RKO (cell line): ENCODE data around the gene MISP3.
"Not testable (repeated sequence)": the region's sequence is repeated elsewhere in the genome, so short reads cannot be mapped to it uniquely, and the experiment has no call there.

Source experiments
- DNase-seq: peaks from one replicate; pipeline ENCODE4 v3.0.0-alpha.2; 2016; ENCODE audit warnings: low spot score

The MISP3 gene

DNA sequence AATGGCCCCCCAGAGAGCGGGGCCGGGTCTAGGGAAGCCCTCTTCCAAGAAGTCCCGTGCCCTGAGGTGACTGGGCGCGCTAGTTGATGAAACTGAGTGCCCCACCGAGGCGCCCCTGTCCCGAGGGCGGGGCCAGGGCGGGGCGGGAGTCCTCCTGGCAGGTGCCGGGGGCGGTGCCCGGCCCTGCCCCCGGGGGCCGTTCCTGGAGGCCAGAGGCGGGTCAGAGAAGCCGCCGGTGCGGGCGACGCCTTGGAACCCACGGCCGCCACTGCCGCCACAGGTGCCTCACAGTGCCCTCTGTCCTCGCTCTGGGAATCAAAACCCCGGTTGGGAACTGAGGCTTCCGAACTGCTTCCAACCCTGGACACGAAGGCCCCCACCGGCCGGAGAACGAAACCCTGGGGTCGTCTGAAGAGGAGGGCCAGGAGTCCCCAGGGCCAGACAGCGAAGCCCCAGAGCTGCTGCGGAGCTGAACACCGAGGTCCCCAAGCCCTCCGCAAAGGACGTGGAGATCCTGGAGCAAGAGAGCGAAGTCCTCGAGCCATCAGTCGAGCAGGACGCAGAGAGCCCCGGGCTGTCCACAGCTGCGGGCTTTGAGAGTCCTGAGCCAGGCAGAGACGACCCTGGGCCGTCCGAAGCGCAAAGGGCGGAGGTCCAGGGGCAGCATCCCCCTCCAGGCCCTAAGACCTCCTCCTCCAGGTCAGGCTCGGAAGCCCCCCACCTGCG, at the start of gene MISP3:
MISP3 (plus strand) TSS at position 252 of the 726 bp plus-strand sequence. CDS start 524 bp downstream, outside the sequence.
- DNase-seq: no peak

DNA sequence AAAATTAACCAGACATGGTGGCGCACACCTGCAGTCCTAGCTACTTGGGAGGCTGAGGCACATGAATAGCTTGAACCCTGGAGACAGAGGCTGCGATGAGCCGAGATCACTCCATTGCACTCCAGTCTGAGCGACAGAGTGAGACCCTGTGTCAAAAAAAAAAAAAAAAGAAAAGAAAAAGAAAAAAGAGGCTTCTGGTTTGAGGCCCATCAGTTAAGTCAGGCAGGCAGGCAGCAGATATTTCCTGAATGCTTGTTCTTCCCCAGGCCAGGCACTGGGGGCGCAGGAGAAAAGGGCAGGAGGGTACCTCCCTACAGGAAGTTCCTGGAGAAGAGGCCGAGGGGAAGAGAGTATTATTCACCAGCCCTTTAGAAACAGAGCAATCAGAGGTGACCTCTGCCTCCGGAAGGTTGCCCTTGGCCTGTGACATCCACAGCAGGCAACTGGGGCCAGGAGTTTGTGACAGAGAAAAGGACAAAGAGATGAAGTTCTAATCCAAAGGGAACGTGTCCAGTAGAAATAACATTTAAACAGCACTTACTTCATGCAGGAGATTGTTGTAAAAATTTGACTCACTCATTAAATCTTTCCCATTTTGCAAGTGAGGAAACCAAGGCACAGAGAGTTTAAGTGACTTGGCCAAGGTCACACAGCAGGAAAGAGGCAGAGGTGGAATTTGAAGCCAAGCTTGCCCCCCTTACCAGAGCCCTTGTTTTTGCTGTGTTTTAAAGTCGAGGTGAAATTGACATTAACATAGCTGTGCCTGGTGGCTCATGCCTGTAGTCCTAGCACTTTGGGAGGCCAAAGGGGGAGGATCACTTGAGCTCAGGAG, 49.0 kb upstream of the MISP3 start:
- peak; percentile 89 for DNase-seq

DNA sequence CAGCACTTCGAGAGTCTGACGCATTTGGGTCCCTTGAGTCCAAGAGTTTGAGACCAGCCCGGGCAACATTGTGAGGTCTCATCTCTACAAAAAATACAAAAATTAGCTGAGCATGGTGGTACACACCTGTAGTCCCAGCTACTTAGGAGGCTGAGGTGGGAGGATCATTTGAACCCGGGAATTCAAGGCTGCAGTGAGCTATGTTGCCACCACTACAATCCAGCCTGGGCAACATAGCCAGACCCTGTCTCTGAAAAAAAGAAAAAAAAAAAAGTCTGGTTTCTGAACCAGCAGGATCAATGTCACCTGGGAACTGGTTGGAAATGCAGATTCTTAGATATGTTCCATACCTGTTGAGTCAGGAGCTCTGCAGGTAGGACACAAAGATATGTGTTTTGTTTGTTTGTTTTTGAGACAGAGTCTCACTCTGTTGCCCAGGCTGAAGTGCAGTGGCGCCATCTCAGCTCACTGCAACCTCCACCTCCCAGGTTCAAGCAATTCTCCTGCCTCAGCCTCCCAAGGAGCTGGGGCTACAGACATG, 45.9 kb upstream of the MISP3 start:
- not testable (repeated sequence) for DNase-seq

DNA sequence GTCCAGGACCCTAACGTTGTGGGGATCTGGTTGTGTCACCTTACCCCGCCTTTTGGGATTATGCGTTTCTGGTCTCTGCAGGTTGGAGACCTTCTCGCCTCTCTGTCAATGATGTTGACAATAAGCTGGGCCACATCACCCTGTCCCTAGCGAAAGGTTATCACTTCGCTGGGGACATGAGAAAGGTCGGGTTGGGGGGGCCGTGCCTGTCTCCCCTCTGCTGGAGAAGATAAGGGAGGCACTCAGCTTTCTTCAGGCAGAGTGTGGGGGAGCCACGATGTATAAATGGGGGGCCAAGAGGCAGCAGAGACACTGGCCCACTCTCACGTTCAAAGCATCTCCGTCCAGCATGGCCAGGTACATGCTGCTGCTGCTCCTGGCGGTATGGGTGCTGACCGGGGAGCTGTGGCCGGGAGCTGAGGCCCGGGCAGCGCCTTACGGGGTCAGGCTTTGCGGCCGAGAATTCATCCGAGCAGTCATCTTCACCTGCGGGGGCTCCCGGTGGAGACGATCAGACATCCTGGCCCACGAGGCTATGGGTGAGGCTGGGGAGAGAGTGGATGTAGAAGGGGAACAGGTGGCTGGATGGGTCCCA, 44.6 kb upstream of the MISP3 start, which contains the start of gene RLN3:
RLN3 (plus strand) TSS at position 293 of the 595 bp plus-strand sequence; CDS start at position 350, 57 bp downstream.
- DNase-seq: no peak

DNA sequence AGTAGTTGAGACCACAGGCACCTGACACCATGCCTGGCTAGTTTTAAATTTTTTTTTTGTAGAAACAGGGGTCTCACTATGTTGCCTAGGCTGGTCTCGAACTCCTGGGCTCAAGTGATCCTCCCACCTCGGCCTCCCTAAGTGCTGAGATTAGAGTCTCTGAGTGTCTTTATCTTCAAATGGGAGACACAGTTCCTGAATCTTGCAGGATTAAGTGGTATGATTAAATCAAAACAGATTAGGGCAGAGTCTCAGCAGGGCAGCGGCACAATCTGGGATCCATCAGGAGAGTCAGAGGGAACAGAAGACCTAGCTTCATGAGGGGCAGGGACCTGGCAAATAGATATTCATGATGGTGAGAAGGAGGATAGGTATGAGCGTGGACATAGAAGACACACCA, 43.7 kb upstream of the MISP3 start:
- no peak for DNase-seq

DNA sequence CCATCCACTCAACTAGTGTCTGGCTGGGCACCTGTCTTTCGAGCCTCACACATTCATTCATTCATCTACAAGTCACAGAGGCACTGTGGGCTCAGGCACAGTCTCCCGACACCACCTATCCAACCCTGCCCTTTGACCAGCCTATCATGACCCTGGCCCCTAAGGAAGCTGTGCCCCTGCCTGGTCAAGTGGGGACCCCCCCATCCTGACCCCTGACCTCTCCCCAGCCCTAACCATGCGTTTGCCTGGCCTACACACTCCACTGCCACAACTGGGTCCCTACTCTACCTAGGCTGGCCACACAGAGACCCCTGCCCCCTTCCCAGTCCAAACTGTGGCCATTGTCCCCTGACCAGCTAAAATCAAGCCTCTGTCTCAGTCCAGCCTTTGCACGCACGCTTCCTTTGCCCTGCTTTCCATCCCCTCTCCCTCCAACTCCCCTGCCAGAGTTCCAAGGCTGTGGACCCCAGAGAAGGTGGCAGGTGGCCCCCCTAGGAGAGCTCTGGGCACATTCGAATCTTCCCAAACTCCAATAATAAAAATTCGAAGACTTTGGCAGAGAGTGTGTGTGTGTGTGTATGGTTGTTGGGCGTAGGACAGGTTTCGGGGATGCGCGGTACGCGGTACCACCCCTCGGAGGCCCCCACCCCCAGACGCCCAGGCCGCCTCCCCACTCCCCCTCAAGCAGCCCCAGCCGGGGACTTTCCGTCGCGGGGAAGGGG, 41.4 kb upstream of the MISP3 start:
- DNase-seq: no peak

DNA sequence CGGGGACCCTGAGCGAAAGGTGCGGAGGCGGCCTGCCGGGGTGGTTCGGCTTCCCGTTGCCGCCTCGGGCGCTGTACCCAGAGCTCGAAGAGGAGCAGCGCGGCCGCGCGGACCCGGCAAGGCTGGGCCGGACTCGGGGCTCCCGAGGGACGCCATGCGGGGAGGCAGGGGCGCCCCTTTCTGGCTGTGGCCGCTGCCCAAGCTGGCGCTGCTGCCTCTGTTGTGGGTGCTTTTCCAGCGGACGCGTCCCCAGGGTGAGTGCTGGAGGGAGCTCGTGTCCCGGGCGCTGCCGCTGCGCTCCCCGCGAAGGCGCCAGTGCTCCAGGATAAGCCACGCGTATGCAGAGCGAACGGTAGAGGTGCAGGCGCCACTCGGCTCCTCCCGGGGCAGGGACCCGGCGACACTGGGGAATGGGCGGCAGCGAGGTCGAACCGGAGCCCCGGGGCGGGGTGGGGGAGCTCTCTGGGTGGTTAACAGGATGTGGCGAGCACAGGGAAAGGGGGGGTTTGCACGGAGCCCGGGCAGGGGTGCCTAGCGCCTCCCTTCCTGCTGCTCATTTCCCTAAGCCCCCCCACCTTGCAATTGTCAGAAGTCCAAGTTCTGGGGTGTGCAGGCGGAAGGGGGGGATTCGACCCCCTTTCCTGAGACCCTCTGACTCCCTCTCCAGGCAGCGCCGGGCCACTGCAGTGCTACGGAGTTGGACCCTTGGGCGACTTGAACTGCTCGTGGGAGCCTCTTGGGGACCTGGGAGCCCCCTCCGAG, 40.7 kb upstream of the MISP3 start, which contains the start of gene IL27RA:
IL27RA (plus strand) TSS at position 44 of the 762 bp plus-strand sequence; CDS start at position 155, 111 bp downstream.
- DNase-seq: peak; percentile 85

DNA sequence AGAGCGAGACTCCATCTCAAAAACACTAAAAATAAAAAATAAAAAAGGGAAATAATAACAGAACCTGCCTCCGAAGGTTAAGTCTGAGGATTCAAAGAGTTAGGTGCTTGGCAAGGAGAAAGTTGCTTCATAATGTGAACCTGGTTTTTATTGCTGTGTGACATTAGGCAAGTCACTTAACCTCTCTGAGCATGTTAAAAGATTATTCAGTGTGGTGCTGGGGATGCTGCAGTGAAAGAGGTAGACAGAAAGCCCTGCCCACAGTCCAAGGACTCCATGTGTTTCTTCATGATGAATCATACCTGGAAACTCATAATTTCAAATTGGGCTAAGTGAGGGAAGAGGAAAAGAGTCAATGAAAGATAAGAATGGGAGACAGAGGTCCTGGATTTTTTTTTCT, 38.6 kb upstream of the MISP3 start:
- DNase-seq: peak; percentile 37

DNA sequence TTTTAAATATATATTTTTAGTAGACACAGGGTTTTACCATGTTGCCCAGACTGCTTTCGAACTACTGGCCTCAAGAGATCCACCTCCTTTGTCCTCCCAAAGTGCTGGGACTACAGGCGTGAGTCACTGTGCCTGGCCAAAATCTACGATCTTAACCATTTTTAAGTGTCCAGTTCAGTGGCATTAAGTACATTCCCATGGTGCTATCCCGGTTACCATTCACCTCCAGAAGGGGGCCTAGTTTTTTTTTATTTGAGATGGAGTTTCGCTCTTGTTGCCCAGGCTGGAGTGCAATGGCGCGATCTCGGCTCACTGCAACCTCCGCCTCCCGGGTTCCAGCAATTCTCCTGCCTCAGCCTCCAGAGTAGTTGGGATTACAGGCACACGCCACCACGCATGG, 37.4 kb upstream of the MISP3 start:
- peak; percentile 53 for DNase-seq

DNA sequence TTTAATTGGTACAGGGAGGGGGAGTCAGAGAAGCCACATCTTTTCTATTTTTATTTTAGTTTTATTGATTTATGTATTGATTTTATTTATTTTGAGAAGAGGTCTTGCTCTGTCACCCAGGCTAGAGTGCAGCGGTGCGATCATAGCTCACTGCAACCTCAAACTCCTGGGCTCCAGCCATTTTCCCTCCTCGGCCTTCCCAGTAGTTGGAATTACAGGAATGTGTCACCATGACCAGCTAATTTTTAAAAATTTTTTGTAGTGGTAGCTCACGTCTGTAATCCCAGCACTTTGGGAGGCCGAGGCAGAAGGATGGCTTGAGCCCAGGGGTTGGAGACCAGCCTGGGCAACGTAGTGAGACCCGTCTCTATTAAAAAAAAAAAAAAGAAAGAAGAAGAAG, 36.9 kb upstream of the MISP3 start:
- DNase-seq: no peak

DNA sequence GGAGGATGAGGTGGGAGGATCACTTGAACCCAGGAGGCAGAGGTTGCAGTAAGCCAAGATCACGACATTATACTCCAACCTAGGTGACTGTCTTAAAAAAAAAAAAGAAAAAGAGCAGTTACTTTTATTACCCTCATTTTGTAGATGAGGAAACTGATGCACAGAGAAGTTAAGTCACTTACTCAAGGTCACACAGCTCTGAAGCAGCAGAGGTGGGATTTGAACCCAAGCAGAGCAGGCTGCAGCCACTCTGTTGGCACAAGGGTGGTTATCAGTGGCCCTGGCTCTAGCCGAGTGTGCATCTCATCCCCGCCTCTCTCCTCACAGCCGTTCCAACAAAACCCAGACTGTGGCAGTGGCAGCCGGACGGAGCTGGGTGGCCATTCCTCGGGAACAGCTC, 33.4 kb upstream of the MISP3 start:
- DNase-seq: no peak

DNA sequence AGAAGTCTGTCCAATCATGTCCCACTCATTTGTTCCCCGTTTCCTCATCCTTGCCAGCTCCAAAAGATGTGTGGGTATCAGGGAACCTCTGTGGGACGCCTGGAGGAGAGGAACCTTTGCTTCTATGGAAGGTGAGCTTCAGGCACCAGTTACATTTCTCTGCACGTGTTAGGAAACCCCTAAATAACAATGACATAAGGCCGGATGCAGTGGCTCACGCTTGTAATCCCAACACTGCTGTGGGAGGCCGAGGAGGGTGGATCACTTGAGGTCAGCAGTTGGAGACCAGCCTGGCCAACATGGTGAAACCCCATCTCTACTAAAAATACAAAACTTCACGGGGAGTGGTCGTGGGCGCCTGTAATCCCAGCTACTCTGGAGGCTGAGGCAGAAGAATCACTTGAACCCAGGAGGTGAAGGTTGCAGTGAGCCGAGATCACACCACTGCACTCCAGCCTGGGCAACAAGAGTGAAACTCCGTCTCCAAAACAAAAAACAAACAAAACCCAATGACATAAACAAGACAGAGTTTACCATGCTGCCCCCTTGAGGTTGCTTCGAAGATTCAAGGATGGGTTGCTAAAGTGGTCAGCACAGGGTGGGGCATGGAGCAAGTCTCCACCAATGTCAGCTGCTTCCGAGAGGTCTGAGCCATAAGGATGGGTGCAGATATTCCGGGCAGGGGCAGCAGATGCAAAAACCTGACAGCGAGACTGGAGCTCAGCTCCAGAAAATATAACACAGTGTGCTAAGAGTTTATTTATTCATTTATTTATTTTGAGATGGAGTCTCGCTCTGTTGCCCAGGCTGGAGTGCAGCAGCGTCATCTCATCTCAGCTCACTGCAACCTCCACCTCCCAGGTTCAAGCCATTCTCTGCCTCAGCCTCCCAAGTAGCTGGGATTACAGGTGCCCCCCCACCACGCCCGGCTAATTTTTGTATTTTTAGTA, 29.7 kb upstream of the MISP3 start:
- DNase-seq: peak; percentile 67

DNA sequence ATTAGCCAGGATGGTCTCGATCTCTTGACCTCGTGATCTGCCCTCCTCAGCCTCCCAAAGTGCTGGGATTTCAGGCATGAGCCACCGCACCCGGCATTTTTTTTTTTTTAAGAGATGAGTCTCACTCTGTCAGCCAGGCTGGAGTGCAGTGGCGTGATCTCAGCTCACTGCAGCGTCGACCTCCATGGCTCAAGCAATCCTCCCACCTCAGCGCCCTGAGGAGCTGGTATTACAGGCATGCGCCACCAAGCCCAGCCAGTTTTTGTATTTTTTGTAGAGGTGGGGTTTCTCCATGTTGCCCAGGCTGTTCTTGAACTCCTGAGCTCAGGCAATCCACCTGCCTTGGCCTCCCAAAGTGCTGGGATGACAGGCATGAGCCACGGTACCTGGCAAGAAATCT, 24.7 kb upstream of the MISP3 start:
- DNase-seq: not testable (repeated sequence)

DNA sequence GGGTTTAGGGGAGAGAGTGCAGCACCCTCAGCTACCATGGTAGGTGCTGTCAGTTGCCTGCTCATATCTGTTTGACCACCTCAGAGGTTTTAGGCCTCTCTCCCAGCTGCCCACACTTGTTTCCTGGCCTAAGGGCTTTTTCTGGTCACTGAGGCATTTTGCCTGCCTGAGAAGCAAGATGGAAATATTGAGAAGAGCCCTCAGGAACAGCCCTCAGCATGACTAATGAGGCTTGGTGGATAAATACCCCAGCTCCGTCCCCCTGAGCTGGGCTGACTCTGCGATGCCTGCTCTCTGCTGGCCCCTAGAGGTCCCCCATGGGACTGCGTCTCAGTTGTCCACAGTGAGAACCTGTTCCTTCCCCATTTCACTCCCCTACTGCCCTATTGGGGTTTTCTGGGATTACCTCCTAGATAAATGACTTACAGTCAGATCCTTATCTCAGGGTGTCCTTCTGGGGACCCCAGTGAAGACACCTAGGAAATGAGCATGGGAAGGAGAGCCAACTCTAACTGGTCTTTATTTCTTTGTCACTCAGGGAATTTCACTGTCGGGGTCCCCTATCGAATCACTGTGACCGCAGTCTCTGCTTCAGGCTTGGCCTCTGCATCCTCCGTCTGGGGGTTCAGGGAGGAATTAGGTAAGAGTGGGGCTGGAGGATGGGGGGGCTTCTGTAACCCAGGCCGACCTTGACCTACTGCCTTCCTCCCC, 24.0 kb upstream of the MISP3 start:
- peak; percentile 70 for DNase-seq

DNA sequence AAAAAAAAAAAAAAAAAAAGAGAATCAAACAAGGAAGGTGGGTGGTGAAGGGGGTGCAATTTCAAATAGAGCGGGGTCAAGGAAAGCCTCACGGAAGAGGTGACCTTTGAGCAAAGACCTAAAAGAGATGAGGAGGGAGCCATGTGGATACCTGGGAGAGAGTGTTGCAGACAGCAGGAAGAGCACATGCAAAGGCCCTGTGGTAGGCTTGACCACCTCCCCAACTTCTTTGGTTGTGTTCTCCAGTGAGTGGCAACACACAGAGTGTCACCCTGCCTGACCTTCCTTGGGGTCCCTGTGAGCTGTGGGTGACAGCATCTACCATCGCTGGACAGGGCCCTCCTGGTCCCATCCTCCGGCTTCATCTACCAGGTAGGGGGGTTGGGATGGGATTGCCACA, 22.1 kb upstream of the MISP3 start:
- DNase-seq: no peak

DNA sequence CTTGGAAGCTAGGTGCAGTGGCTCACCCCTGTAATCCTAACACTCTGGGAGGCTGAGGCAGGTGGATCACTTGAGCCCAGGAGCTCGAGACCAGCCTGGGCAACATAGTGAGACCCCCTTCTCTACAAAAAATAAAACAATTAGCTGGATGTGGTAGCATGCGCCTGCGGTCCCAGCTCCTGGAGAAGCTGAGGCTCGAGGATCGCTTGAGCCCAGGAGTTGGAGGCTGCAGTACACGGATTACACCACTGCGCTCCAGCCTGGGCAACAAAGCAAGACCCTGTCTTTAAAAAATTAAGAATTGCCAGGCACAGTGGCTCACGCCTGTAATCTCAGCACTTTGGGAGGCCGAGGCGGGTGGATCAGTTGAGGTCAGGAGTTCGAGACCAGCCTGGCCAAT, 21.6 kb upstream of the MISP3 start:
- not testable (repeated sequence) for DNase-seq

DNA sequence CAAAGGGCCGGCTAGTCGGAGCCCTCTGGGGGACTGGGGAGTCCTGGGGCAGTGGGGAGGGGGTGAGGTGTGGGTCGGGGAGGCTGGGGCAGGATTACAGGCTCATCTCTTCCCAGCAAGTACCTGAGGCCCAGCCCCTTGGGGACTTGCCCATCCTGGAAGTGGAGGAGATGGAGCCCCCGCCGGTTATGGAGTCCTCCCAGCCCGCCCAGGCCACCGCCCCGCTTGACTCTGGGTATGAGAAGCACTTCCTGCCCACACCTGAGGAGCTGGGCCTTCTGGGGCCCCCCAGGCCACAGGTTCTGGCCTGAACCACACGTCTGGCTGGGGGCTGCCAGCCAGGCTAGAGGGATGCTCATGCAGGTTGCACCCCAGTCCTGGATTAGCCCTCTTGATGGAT, 20.6 kb upstream of the MISP3 start:
- DNase-seq: no peak

DNA sequence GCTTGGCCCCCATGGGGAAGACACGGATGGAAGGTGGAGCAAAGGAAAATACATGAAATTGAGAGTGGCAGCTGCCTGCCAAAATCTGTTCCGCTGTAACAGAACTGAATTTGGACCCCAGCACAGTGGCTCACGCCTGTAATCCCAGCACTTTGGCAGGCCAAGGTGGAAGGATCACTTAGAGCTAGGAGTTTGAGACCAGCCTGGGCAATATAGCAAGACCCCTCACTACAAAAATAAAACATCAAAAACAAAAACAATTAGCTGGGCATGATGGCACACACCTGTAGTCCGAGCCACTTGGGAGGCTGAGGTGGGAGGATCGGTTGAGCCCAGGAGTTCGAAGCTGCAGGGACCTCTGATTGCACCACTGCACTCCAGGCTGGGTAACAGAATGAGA, 20.1 kb upstream of the MISP3 start:
- no peak for DNase-seq

DNA sequence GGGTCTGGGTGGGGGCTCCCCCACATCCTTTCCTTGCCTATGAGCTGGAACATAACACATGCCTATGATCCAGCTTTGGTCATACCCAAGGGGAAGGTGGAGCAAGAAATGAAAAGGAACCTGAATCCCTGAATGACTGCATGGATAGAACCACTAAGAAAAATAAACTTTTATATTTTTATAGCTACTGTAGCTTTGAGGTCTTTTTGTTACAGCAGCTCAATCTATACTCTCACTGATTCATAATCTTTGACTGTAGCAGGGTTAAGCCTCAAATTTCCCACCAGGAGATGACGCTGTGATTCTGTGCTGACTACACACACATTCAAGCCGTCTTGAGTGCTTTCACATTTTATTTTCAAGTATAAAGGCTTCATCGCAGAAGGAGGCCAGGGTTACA, 19.6 kb upstream of the MISP3 start:
- no peak for DNase-seq
